Stimulated activated CD8-positive, alpha-beta memory T cell treated with anti-CD3 and anti-CD28 coated beads, Interleukin-4, amount 100 ng/mL, for 24 hours (primary cell): ENCODE measurements around the gene DAPL1.
"Not testable (repeated sequence)": the region's sequence is repeated elsewhere in the genome, so short reads cannot be mapped to it uniquely, and the experiment has no call there.

ENCODE experiments used
- DNase-seq: peaks from one replicate; pipeline ENCODE4 v3.0.0-alpha.2; 2020; ENCODE audit warnings: low read depth

Gene DAPL1

GRCh38 chr2:158822193-158822592 lies 27.1 kb downstream of the DAPL1 start:
- no peak for DNase-seq

- no peak for DNase-seq
These were observed 28.5 kb downstream of the DAPL1 start for GRCh38 chr2:158823486-158824237.

GRCh38 chr2:158825021-158825420 lies 29.9 kb downstream of the DAPL1 start:
- no peak for DNase-seq

- no peak for DNase-seq
These were observed 31.8 kb downstream of the DAPL1 start for GRCh38 chr2:158826965-158827364.

GRCh38 chr2:158828378-158829164 lies 33.5 kb downstream of the DAPL1 start:
- no peak for DNase-seq

GRCh38 chr2:158829167-158829566 lies 34.0 kb downstream of the DAPL1 start:
- DNase-seq: no peak

- no peak for DNase-seq
These were observed 35.1 kb downstream of the DAPL1 start for GRCh38 chr2:158830201-158830600.

- no peak for DNase-seq
These were observed 40.3 kb downstream of the DAPL1 start for GRCh38 chr2:158835431-158835830.

- no peak for DNase-seq
These were observed 42.5 kb downstream of the DAPL1 start for GRCh38 chr2:158837645-158838044.

GRCh38 chr2:158841850-158842249 lies 46.7 kb downstream of the DAPL1 start:
- DNase-seq: no peak

- no peak for DNase-seq
These were observed 50.3 kb downstream of the DAPL1 start for GRCh38 chr2:158845444-158845843.

GRCh38 chr2:158845859-158846258 lies 50.7 kb downstream of the DAPL1 start:
- DNase-seq: no peak

- DNase-seq: not testable (repeated sequence)
These were observed 52.4 kb downstream of the DAPL1 start for GRCh38 chr2:158847526-158847925.

- not testable (repeated sequence) for DNase-seq
These were observed 53.2 kb downstream of the DAPL1 start for GRCh38 chr2:158848031-158848970.

GRCh38 chr2:158860179-158860578 lies 65.1 kb downstream of the DAPL1 start:
- not testable (repeated sequence) for DNase-seq

GRCh38 chr2:158861626-158862025 lies 66.5 kb downstream of the DAPL1 start:
- not testable (repeated sequence) for DNase-seq

GRCh38 chr2:158865469-158865868 lies 70.4 kb downstream of the DAPL1 start:
- DNase-seq: not testable (repeated sequence)
